SK-N-SH (cell line): ENCODE data around the gene SPOUT1. TPM values are rescaled to one million over a fixed set of nuclear protein-coding genes. Genes with fewer than 3 reads are reported as not detected.

ENCODE experiments used
- CTCF ChIA-PET: fragments of 300-600, 350-600 bp; formaldehyde crosslinking; extraction: SDS; loops from one replicate; lab custom pipeline; 2021; lab: Yijun Ruan, JAX
- POLR2A ChIA-PET: fragments of 350-600 bp; sonication (Branson Sonifier 250); formaldehyde crosslinking; extraction: SDS; loops from one replicate; lab custom pipeline; 2020; ENCODE audit warnings: antibody characterized with exemption, inconsistent platforms; lab: Yijun Ruan, JAX
- DNase-seq: peaks from one replicate; pipeline ENCODE4 v3.0.0; 2012
- H2AFZ ChIP-seq: fragments of 200-600 bp; sonication (generic); 2 replicates; pipeline ENCODE4 v1.8.1; 2016; ENCODE audit warnings: antibody characterized with exemption, mild to moderate bottlenecking, low read depth
- H3F3A ChIP-seq: fragments of 200-600 bp; sonication (generic); replicated peaks from 2 replicates; pipeline ENCODE3; 2016; ENCODE audit warnings: antibody characterized with exemption, mild to moderate bottlenecking; ENCODE audit not compliant: insufficient read depth
- H3K27ac ChIP-seq, 2 experiments: fragments of 200-500 bp in 1 of 2; fragments of 200-600 bp in 1 of 2; sonication (Bioruptor generic) in 1 of 2; sonication (generic), shearing (Covaris generic) in 1 of 2; 2 replicates each; pipeline versions ENCODE4 v1.5.1 to v1.6.1; 2014 to 2016; ENCODE audit warnings: low read depth in 2 of 2, inconsistent platforms in 1 of 2, low read length in 1 of 2, mild to moderate bottlenecking in 1 of 2, mixed read lengths in 1 of 2
- H3K27me3 ChIP-seq: fragments of 200-600 bp; sonication (generic), shearing (Covaris generic); 2 replicates; pipeline ENCODE4 v1.6.1; 2016; ENCODE audit warnings: mixed run types; ENCODE audit not compliant: insufficient read depth
- H3K36me3 ChIP-seq, 2 experiments: fragments of 200-500 bp in 1 of 2; fragments of 200-600 bp in 1 of 2; sonication (Bioruptor generic) in 1 of 2; sonication (generic) in 1 of 2; replicated peaks in 1 of 2; 2 replicates each; pipeline versions ENCODE3 to v1.5.1; 2014 to 2016; ENCODE audit warnings: low read length in 1 of 2, mild to moderate bottlenecking in 1 of 2; ENCODE audit not compliant: insufficient read depth in 2 of 2, control insufficient read depth in 1 of 2
- H3K4me1 ChIP-seq, 2 experiments: fragments of 200-500 bp in 1 of 2; fragments of 200-600 bp in 1 of 2; sonication (Bioruptor generic) in 1 of 2; sonication (generic), shearing (Covaris generic) in 1 of 2; 2 replicates each; pipeline versions ENCODE4 v1.5.1 to v1.6.1; 2014 to 2016; ENCODE audit warnings: low read depth in 1 of 2, low read length in 1 of 2, mixed run types in 1 of 2; ENCODE audit not compliant: insufficient read depth in 2 of 2, control insufficient read depth in 1 of 2
- H3K4me2 ChIP-seq: fragments of 200-600 bp; sonication (generic), shearing (Covaris generic); 2 replicates; pipeline ENCODE4 v1.6.1; 2017; ENCODE audit warnings: mixed run types
- H3K4me3 ChIP-seq, 2 experiments: fragments of 200-500 bp in 1 of 2; fragments of 200-600 bp in 1 of 2; sonication (Bioruptor generic) in 1 of 2; sonication (generic), shearing (Covaris generic) in 1 of 2; 2 replicates each; pipeline versions ENCODE4 v1.5.1 to v1.8.1; 2014 to 2016; ENCODE audit warnings: low read depth in 2 of 2, inconsistent platforms in 1 of 2, low read length in 1 of 2, mild to moderate bottlenecking in 1 of 2, mixed read lengths in 1 of 2, moderate library complexity in 1 of 2
- H3K79me2 ChIP-seq: fragments of 200-600 bp; sonication (generic); 2 replicates; pipeline ENCODE4 v1.8.1; 2017; ENCODE audit warnings: mild to moderate bottlenecking; ENCODE audit not compliant: insufficient read depth
- H3K9ac ChIP-seq: fragments of 200-600 bp; sonication (generic); 2 replicates; pipeline ENCODE4 v1.6.1; 2017; ENCODE audit warnings: mixed run types
- H3K9me2 ChIP-seq: fragments of 200-600 bp; sonication (generic); 2 replicates; pipeline ENCODE4 v1.6.1; 2017; ENCODE audit warnings: mixed run types
- H3K9me3 ChIP-seq: fragments of 200-600 bp; sonication (generic); 2 replicates; pipeline ENCODE4 v1.6.1; 2017; ENCODE audit warnings: mixed run types, mild to moderate bottlenecking, moderate library complexity
- H4K20me1 ChIP-seq: fragments of 200-600 bp; sonication (generic); 2 replicates; pipeline ENCODE4 v1.6.1; 2017; ENCODE audit warnings: mild to moderate bottlenecking, mixed run types; ENCODE audit not compliant: insufficient read depth
- CTCF ChIP-seq: fragments of 200-600 bp; sonication (generic); IDR thresholded peaks from 2 replicates; pipeline ENCODE4 v1.6.1; 2017; ENCODE audit warnings: antibody characterized with exemption, mild to moderate bottlenecking, moderate library complexity
- EP300 ChIP-seq, 2 experiments: IDR thresholded peaks; 2 replicates each; pipeline versions ENCODE4 v1.4.0 to v1.6.1; 2012; ENCODE audit warnings: borderline replicate concordance in 1 of 2, low read depth in 1 of 2, low read length in 1 of 2
- FOSL2 ChIP-seq: IDR thresholded peaks from 2 replicates; pipeline ENCODE4 v1.4.0; 2012; ENCODE audit warnings: low read depth, mild to moderate bottlenecking, moderate library complexity, borderline replicate concordance
- GABPA ChIP-seq: IDR thresholded peaks from 2 replicates; pipeline ENCODE4 v1.4.0; 2012; ENCODE audit warnings: low read depth, mild to moderate bottlenecking
- IRF3 ChIP-seq: fragments of 150-350 bp; IDR thresholded peaks from 2 replicates; pipeline ENCODE4 v1.6.1; 2016; ENCODE audit warnings: mild to moderate bottlenecking, low read depth, low read length
- JUND ChIP-seq: IDR thresholded peaks from 2 replicates; pipeline ENCODE4 v1.4.0; 2012
- MAX ChIP-seq: IDR thresholded peaks from 2 replicates; pipeline ENCODE4 v1.4.0; 2012; ENCODE audit warnings: low read depth
- MEF2A ChIP-seq: IDR thresholded peaks from 2 replicates; pipeline ENCODE4 v1.4.0; 2012; ENCODE audit warnings: low read depth, borderline replicate concordance
- RAD21 ChIP-seq: IDR thresholded peaks from 2 replicates; pipeline ENCODE4 v1.6.1; 2012; ENCODE audit warnings: mild to moderate bottlenecking, low read length
- RXRA ChIP-seq: IDR thresholded peaks from 2 replicates; pipeline ENCODE4 v1.4.0; 2012; ENCODE audit warnings: low read depth, mild to moderate bottlenecking, borderline replicate concordance
- SIN3A ChIP-seq: IDR thresholded peaks from 2 replicates; pipeline ENCODE4 v1.6.1; 2012; ENCODE audit warnings: low read depth, mild to moderate bottlenecking, low read length, moderate library complexity, borderline replicate concordance
- SMC3 ChIP-seq: IDR thresholded peaks from 2 replicates; pipeline ENCODE4 v1.6.1; 2012; ENCODE audit warnings: low read depth, low read length, improper control_type of control experiment
- TAF1 ChIP-seq: IDR thresholded peaks from 2 replicates; pipeline ENCODE4 v1.6.1; 2012; ENCODE audit warnings: low read depth, mild to moderate bottlenecking, low read length, moderate library complexity, borderline replicate concordance
- TCF12 ChIP-seq: IDR thresholded peaks from 2 replicates; pipeline ENCODE4 v1.4.0; 2012
- TEAD4 ChIP-seq: IDR thresholded peaks from 2 replicates; pipeline ENCODE4 v1.4.0; 2012; ENCODE audit warnings: mild to moderate bottlenecking, borderline replicate concordance; ENCODE audit not compliant: insufficient read depth
- YY1 ChIP-seq: IDR thresholded peaks from 2 replicates; pipeline ENCODE4 v1.4.0; 2012; ENCODE audit warnings: low read depth, mild to moderate bottlenecking
- ZBTB33 ChIP-seq: IDR thresholded peaks from 2 replicates; pipeline ENCODE4 v1.4.0; 2012; ENCODE audit warnings: low read depth, borderline replicate concordance
- WGBS: methylation state at CpG from one replicate; pipeline ENCODE4 v1.1.6; 2017; ENCODE audit warnings: low lambda C conversion rate; 5-methylcytosine and 5-hydroxymethylcytosine counted together
- polyA plus RNA-seq, 3 experiments: library from polyadenylated mRNA; depleted of rRNA; stranded (reverse); fragments of >200 nt; gene quantifications; 2 replicates each; pipeline ENCODE4 v1.2.3, GENCODE V29; 2012

The SPOUT1 gene
- polyA plus RNA-seq, 1 of the 3 experiments (the other 2 are of a cell fraction), result 44.2 TPM

- Histone ChIP-seq H3K27ac (no peak overlapping the region), H3K9me2 (no peaks in the 10 kb centered on the region), H3F3A (no peaks in the 10 kb centered on the region), H3K79me2 (no peaks in the 10 kb centered on the region), H3K9ac (no peak overlapping the region), H3K4me3 (no peak overlapping the region), H3K9me3 (no peaks in the 10 kb centered on the region), H3K27me3 (no peaks in the 10 kb centered on the region), H2AFZ (no peak overlapping the region), H3K4me2 (no peak overlapping the region), H3K4me1 (no peaks in the 10 kb centered on the region), H3K36me3 (no peaks in the 10 kb centered on the region), H4K20me1 (no peaks in the 10 kb centered on the region)
- DNase-seq, result no peak
- ChIA-PET CTCF (interaction anchor here (1.3 kb wide), 1 partner anchor 9 kb away, joined by 3 read pairs; no protein-coding TSS in a partner anchor), POLR2A (no interaction called here)
- 95% methylated on average over 22 of the region's 28 CpGs for WGBS
- TF ChIP-seq RAD21, result no peak
- TF ChIP-seq ZBTB33, result no peak
- no peak for TF ChIP-seq GABPA
- TF ChIP-seq TEAD4, result no peak
- no peak for TF ChIP-seq TCF12
- no peak for TF ChIP-seq RXRA
- no peak for TF ChIP-seq TAF1
- TF ChIP-seq FOSL2, result no peak
- no peak for TF ChIP-seq SMC3
- no peak for TF ChIP-seq SIN3A
These were observed 5.9 kb upstream of the SPOUT1 start for GRCh38 chr9:128835246-128836210.

- no peak overlapping the region for H3K27ac ChIP-seq
- H3K4me2 ChIP-seq, result no peak overlapping the region
- no peaks in the 10 kb centered on the region for H3K9me3 ChIP-seq
- no peak overlapping the region for H3K9ac ChIP-seq
- DNase-seq, result no peak
- no peak overlapping the region for H3K4me3 ChIP-seq
- H3F3A ChIP-seq, result peaks cover 4% of the 10 kb centered on the region
- no peaks in the 10 kb centered on the region for H3K27me3 ChIP-seq
- H4K20me1 ChIP-seq, result no peaks in the 10 kb centered on the region
- CTCF ChIA-PET, result interaction anchor here (0.6 to 1.2 kb wide), 3 partner anchors 13 to 16 kb away, joined by 3 to 4 read pairs (median 3); partner anchors contain the start of gene ENDOG
- no peaks in the 10 kb centered on the region for H3K36me3 ChIP-seq
- WGBS, result 97% methylated on average over 10 of the region's 10 CpGs
- no peak overlapping the region for H2AFZ ChIP-seq
- POLR2A ChIA-PET, result no interaction called here
- TF ChIP-seq IRF3, result no peak
- no peak for TF ChIP-seq TAF1
- TF ChIP-seq SMC3, result no peak
- no peak for TF ChIP-seq EP300 (IDR thresholded peaks at IDR 0.05; ENCODE audit: borderline replicate concordance in 1 of 2, low read depth in 1 of 2, low read length in 1 of 2)
- TF ChIP-seq RXRA, result no peak
- TF ChIP-seq CTCF, result no peak
- no peak for TF ChIP-seq JUND
- TF ChIP-seq MEF2A, result no peak
- TF ChIP-seq YY1, result no peak
- no peak for TF ChIP-seq MAX
- TF ChIP-seq, all 33 proteins: peak for 0
- no peaks in the 10 kb centered on the region for H3K9me2 ChIP-seq
- peaks cover 7% of the 10 kb centered on the region; the same call in 1 of the 2 replicates for H3K79me2 ChIP-seq
- peaks cover 0 to 3% of the 10 kb centered on the region in 2 experiments; a peak in 1 of 4 replicates for H3K4me1 ChIP-seq
These were observed 4.1 kb upstream of the SPOUT1 start for GRCh38 chr9:128833696-128834095.
